ENCODE measurements around the gene BLM.

DNA sequence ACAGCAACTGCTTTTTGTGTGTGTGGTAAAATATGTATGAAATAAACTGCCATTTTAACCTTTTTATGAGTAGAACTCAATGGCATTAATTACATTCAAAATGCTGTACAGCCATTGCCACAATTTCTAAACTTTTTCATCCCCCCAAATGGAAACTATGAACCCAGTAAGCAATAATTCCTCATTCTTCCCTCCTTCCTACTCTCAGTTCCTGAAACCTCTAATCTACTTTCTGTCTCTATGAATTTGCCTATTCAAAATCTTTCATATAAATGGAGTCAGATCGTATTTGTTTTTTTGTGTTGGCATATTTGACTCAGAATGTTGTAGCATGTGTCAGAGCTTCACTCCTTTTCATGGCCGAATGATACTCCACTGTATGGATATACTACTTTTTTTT is 5.3 kb upstream of the BLM start:
- no peak for TF ChIP-seq EZH2 (IDR thresholded peaks at IDR 0.05; ENCODE audit: insufficient read depth, poor library complexity, severe bottlenecking)
- TF ChIP-seq EZH2phosphoT487 (IDR thresholded peaks at IDR 0.05; ENCODE audit: insufficient read depth, low read depth), result no peak

Measured in GM23248 (cell line).